B cell (primary cell): Measurements from ENCODE around the gene COL13A1.

Experiments
- CTCF ChIP-seq: fragments of 200-600 bp; IDR thresholded peaks from one replicate; pipeline ENCODE4 v1.8.0; 2022; ENCODE audit warnings: antibody characterized with exemption, mild to moderate bottlenecking
- EZH2 ChIP-seq: IDR thresholded peaks from 2 replicates; pipeline ENCODE4 v1.6.1; 2012; ENCODE audit warnings: borderline replicate concordance, low read depth, mild to moderate bottlenecking, moderate library complexity, low read length; ENCODE audit not compliant: insufficient read depth, poor library complexity, severe bottlenecking

- TF ChIP-seq CTCF (no peak), EZH2 (no peak)
These were observed 153.6 kb downstream of the COL13A1 start for GRCh38 chr10:69955211-69955805.
